Measurements from ENCODE around the gene FMN1. TPM values are rescaled to one million over a fixed set of nuclear protein-coding genes. Genes with fewer than 3 reads are reported as not detected.

The FMN1 gene
- total RNA-seq, 3 donors from 2014 or later: 0.14 to 0.66 (median 0.48) TPM

GRCh38 chr15:32990071-32990470, 204.4 kb downstream of the FMN1 start:
- H3K36me3 Mint-ChIP-seq (ENCODE audit: insufficient read depth): no peaks in the 10 kb centered on the region
- no peak overlapping the region for H3K4me3 Mint-ChIP-seq
- peaks cover 8% of the 10 kb centered on the region for H3K27me3 Mint-ChIP-seq (ENCODE audit: low read depth)
- no peak for ATAC-seq
- no peak for DNase-seq
- H3K4me1 Mint-ChIP-seq (ENCODE audit: low read depth): no peaks in the 10 kb centered on the region
- no peaks in the 10 kb centered on the region for H3K9me3 Mint-ChIP-seq

- Mint-ChIP-seq H3K9me3 (no peaks in the 10 kb centered on the region), H3K36me3 (ENCODE audit: insufficient read depth) (no peaks in the 10 kb centered on the region), H3K27me3 (ENCODE audit: low read depth) (peaks cover 11% of the 10 kb centered on the region), H3K4me3 (no peak overlapping the region), H3K4me1 (ENCODE audit: low read depth) (no peaks in the 10 kb centered on the region)
- DNase-seq (no peak), ATAC-seq (no peak)
Measured at GRCh38 chr15:32987067-32987466, 207.4 kb downstream of the FMN1 start.

GRCh38 chr15:32986147-32986546, 208.4 kb downstream of the FMN1 start:
- no peak overlapping the region for H3K4me3 Mint-ChIP-seq
- ATAC-seq: no peak
- no peaks in the 10 kb centered on the region for H3K36me3 Mint-ChIP-seq (ENCODE audit: insufficient read depth)
- peaks cover 7% of the 10 kb centered on the region for H3K27me3 Mint-ChIP-seq (ENCODE audit: low read depth)
- H3K9me3 Mint-ChIP-seq: no peaks in the 10 kb centered on the region
- DNase-seq: no peak
- no peaks in the 10 kb centered on the region for H3K4me1 Mint-ChIP-seq (ENCODE audit: low read depth)

GRCh38 chr15:32983679-32984078, 210.8 kb downstream of the FMN1 start:
- H3K36me3 Mint-ChIP-seq (ENCODE audit: insufficient read depth): no peaks in the 10 kb centered on the region
- no peak for ATAC-seq
- H3K27me3 Mint-ChIP-seq (ENCODE audit: low read depth): peaks cover 8% of the 10 kb centered on the region
- H3K9me3 Mint-ChIP-seq: no peaks in the 10 kb centered on the region
- H3K4me1 Mint-ChIP-seq (ENCODE audit: low read depth): no peaks in the 10 kb centered on the region
- no peak overlapping the region for H3K4me3 Mint-ChIP-seq
- no peak for DNase-seq

- no peaks in the 10 kb centered on the region for H3K36me3 Mint-ChIP-seq (ENCODE audit: insufficient read depth)
- ATAC-seq (no peak), DNase-seq (no peak)
- no peaks in the 10 kb centered on the region for H3K9me3 Mint-ChIP-seq
- H3K4me1 Mint-ChIP-seq (ENCODE audit: low read depth): no peaks in the 10 kb centered on the region
- peaks cover 9% of the 10 kb centered on the region for H3K27me3 Mint-ChIP-seq (ENCODE audit: low read depth)
- no peak overlapping the region for H3K4me3 Mint-ChIP-seq
Measured at GRCh38 chr15:32982001-32982400, 212.5 kb downstream of the FMN1 start.

- H3K27me3 Mint-ChIP-seq (ENCODE audit: low read depth): peaks cover 9% of the 10 kb centered on the region
- H3K36me3 Mint-ChIP-seq (ENCODE audit: insufficient read depth): no peaks in the 10 kb centered on the region
- ATAC-seq: no peak
Measured at GRCh38 chr15:32981536-32981935, 213.0 kb downstream of the FMN1 start.

GRCh38 chr15:32979710-32980109, 214.8 kb downstream of the FMN1 start:
- ATAC-seq (no peak), DNase-seq (no peak)
- Mint-ChIP-seq H3K4me3 (no peak overlapping the region), H3K4me1 (ENCODE audit: low read depth) (no peaks in the 10 kb centered on the region), H3K9me3 (no peaks in the 10 kb centered on the region), H3K27me3 (ENCODE audit: low read depth) (peaks cover 17% of the 10 kb centered on the region), H3K36me3 (ENCODE audit: insufficient read depth) (no peaks in the 10 kb centered on the region)

More at GRCh38 chr15:32981536-32981935, 213.0 kb downstream of the FMN1 start:
- Mint-ChIP-seq H3K4me1 (ENCODE audit: low read depth) (no peaks in the 10 kb centered on the region), H3K9me3 (no peaks in the 10 kb centered on the region), H3K4me3 (no peak overlapping the region)
- DNase-seq: no peak

GRCh38 chr15:32977506-32977905, 217.0 kb downstream of the FMN1 start:
- no peaks in the 10 kb centered on the region for H3K4me1 Mint-ChIP-seq (ENCODE audit: low read depth)
- H3K27me3 Mint-ChIP-seq (ENCODE audit: low read depth): peaks cover 15% of the 10 kb centered on the region
- no peak for ATAC-seq
- H3K4me3 Mint-ChIP-seq: no peak overlapping the region
- DNase-seq: no peak
- H3K36me3 Mint-ChIP-seq (ENCODE audit: insufficient read depth): no peaks in the 10 kb centered on the region
- no peaks in the 10 kb centered on the region for H3K9me3 Mint-ChIP-seq

GRCh38 chr15:32974691-32975090, 219.8 kb downstream of the FMN1 start:
- Mint-ChIP-seq H3K36me3 (ENCODE audit: insufficient read depth) (no peaks in the 10 kb centered on the region), H3K4me3 (no peak overlapping the region), H3K4me1 (ENCODE audit: low read depth) (no peaks in the 10 kb centered on the region), H3K27me3 (ENCODE audit: low read depth) (peaks cover 12% of the 10 kb centered on the region), H3K9me3 (no peaks in the 10 kb centered on the region)
- DNase-seq (no peak), ATAC-seq (no peak)

- no peak for DNase-seq
- no peak for ATAC-seq
- no peaks in the 10 kb centered on the region for H3K36me3 Mint-ChIP-seq (ENCODE audit: insufficient read depth)
- no peaks in the 10 kb centered on the region for H3K9me3 Mint-ChIP-seq
- peaks cover 13% of the 10 kb centered on the region for H3K27me3 Mint-ChIP-seq (ENCODE audit: low read depth)
- H3K4me1 Mint-ChIP-seq (ENCODE audit: low read depth): no peaks in the 10 kb centered on the region
- H3K4me3 Mint-ChIP-seq: no peak overlapping the region
Measured at GRCh38 chr15:32972686-32973085, 221.8 kb downstream of the FMN1 start.

GRCh38 chr15:32970847-32971246, 223.7 kb downstream of the FMN1 start:
- ATAC-seq (no peak), DNase-seq (no peak)
- no peaks in the 10 kb centered on the region for H3K9me3 Mint-ChIP-seq
- no peaks in the 10 kb centered on the region for H3K36me3 Mint-ChIP-seq (ENCODE audit: insufficient read depth)
- no peak overlapping the region for H3K4me3 Mint-ChIP-seq
- H3K27me3 Mint-ChIP-seq (ENCODE audit: low read depth): peaks cover 8% of the 10 kb centered on the region
- no peaks in the 10 kb centered on the region for H3K4me1 Mint-ChIP-seq (ENCODE audit: low read depth)

- DNase-seq (no peak), ATAC-seq (no peak)
- Mint-ChIP-seq H3K36me3 (ENCODE audit: insufficient read depth) (no peaks in the 10 kb centered on the region), H3K27me3 (ENCODE audit: low read depth) (peaks cover 3% of the 10 kb centered on the region), H3K4me1 (ENCODE audit: low read depth) (no peaks in the 10 kb centered on the region), H3K9me3 (no peaks in the 10 kb centered on the region), H3K4me3 (no peak overlapping the region)
Measured at GRCh38 chr15:32967521-32967920, 227.0 kb downstream of the FMN1 start.

- Mint-ChIP-seq H3K36me3 (ENCODE audit: insufficient read depth) (no peaks in the 10 kb centered on the region), H3K4me1 (ENCODE audit: low read depth) (no peaks in the 10 kb centered on the region), H3K27me3 (ENCODE audit: low read depth) (peaks cover 3% of the 10 kb centered on the region), H3K4me3 (no peak overlapping the region), H3K9me3 (no peaks in the 10 kb centered on the region)
- DNase-seq: no peak
- no peak for ATAC-seq
Measured at GRCh38 chr15:32966512-32966911, 228.0 kb downstream of the FMN1 start.

- H3K36me3 Mint-ChIP-seq (ENCODE audit: insufficient read depth): no peaks in the 10 kb centered on the region
- no peaks in the 10 kb centered on the region for H3K9me3 Mint-ChIP-seq
Measured at GRCh38 chr15:32965897-32966296, 228.6 kb downstream of the FMN1 start.

GRCh38 chr15:32959077-32959476, 235.4 kb downstream of the FMN1 start:
- no peaks in the 10 kb centered on the region for H3K9me3 Mint-ChIP-seq
- H3K36me3 Mint-ChIP-seq (ENCODE audit: insufficient read depth): no peaks in the 10 kb centered on the region
- H3K4me3 Mint-ChIP-seq: no peak overlapping the region
- H3K27me3 Mint-ChIP-seq (ENCODE audit: low read depth): peaks cover 1% of the 10 kb centered on the region
- ATAC-seq (no peak), DNase-seq (no peak)
- H3K4me1 Mint-ChIP-seq (ENCODE audit: low read depth): no peaks in the 10 kb centered on the region

More at GRCh38 chr15:32965897-32966296, 228.6 kb downstream of the FMN1 start:
- Mint-ChIP-seq H3K4me3 (no peak overlapping the region), H3K27me3 (ENCODE audit: low read depth) (peaks cover 3% of the 10 kb centered on the region), H3K4me1 (ENCODE audit: low read depth) (no peaks in the 10 kb centered on the region)
- no peak for DNase-seq
- no peak for ATAC-seq

GRCh38 chr15:32957219-32957618, 237.3 kb downstream of the FMN1 start:
- no peak overlapping the region for H3K4me3 Mint-ChIP-seq
- peaks cover 1% of the 10 kb centered on the region for H3K27me3 Mint-ChIP-seq (ENCODE audit: low read depth)
- no peak for ATAC-seq
- no peaks in the 10 kb centered on the region for H3K9me3 Mint-ChIP-seq
- H3K4me1 Mint-ChIP-seq (ENCODE audit: low read depth): no peaks in the 10 kb centered on the region
- H3K36me3 Mint-ChIP-seq (ENCODE audit: insufficient read depth): no peaks in the 10 kb centered on the region
- DNase-seq: no peak
